Tibial artery (tissue), 4 donors: ENCODE measurements around the gene SLC41A3.

Experiments used
- DNase-seq, 2 donors: peaks; one replicate each; pipeline ENCODE4 v3.0.0-alpha.2; 2019
- H3K27ac ChIP-seq, 2 donors: fragments of 200-600 bp; sonication (generic) in 1 of 2; 1 replicate in 1 of 2; 2 replicates in 1 of 2; pipeline ENCODE4 v1.5.1; 2018 to 2019; ENCODE audit warnings: mild to moderate bottlenecking in 1 of 2
- H3K27me3 ChIP-seq, 2 donors: fragments of 200-600 bp; sonication (generic) in 1 of 2; one replicate each; pipeline versions ENCODE4 v1.5.1 to v1.6.0; 2016 to 2019
- H3K36me3 ChIP-seq, 3 donors: fragments of 200-600 bp; sonication (generic) in 2 of 3; one replicate each; pipeline ENCODE4 v1.5.1; 2016 to 2019; ENCODE audit warnings: mild to moderate bottlenecking in 2 of 3
- H3K4me1 ChIP-seq, 4 donors: fragments of 200-600 bp; sonication (generic) in 2 of 4; 1 replicate in 3 of 4; 2 replicates in 1 of 4; pipeline ENCODE4 v1.5.1; 2016 to 2019
- H3K4me3 ChIP-seq, 2 donors: fragments of 200-600 bp; sonication (generic) in 1 of 2; 1 replicate in 1 of 2; 2 replicates in 1 of 2; pipeline ENCODE4 v1.5.1; 2018 to 2019; ENCODE audit warnings: mild to moderate bottlenecking in 2 of 2
- H3K9me3 ChIP-seq, 3 donors: fragments of 200-600 bp; sonication (generic) in 1 of 3; one replicate each; pipeline ENCODE4 v1.5.1; 2016 to 2019
- intact Hi-C: fragments of 100-400 bp; cut with DNase I; formaldehyde crosslinking; loops from one replicate; pipeline ENCODE4 v1.15.0; 2023; ENCODE audit warnings: low total_unique reads
- TF ChIP-seq, protein P1 (sequence below), 2 experiments: fragments of 200-600 bp in 1 of 2; fragments of 450-650 bp in 1 of 2; IDR thresholded peaks; one replicate each; pipeline ENCODE4 v1.5.1; 2017 to 2019; ENCODE audit warnings: antibody characterized with exemption in 2 of 2, mild to moderate bottlenecking in 1 of 2, moderate library complexity in 1 of 2

The SLC41A3 gene

DNA sequence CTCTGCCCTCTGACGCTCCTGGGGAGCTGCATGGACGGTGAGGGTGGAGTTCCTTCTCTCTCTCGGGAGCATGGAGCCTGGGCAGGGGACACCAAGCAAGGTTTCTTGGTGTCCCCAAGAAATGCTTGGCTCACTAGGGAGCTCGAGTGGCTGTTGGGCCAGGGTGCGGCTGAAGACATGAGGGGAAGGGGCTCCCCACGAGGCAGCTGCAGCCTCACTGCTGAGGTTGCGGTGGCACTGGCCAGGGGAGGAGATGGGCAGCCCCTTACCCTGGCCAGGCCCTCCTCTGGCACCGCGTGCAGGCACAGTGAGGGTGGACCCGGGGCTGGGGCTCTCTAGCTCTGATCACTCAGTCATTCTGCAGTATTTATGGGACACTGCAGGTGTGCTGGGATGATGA lies 43.5 kb upstream of the SLC41A3 start:
- Histone ChIP-seq H3K9me3 (no peaks in the 10 kb centered on the region), H3K4me3 (no peak overlapping the region), H3K27ac (no peak overlapping the region), H3K4me1 (peaks cover 0 to 7% (median 0%) of the 10 kb centered on the region in 4 donors), H3K36me3 (no peaks in the 10 kb centered on the region), H3K27me3 (no peaks in the 10 kb centered on the region)
- DNase-seq: no peak
- TF ChIP-seq, protein P1, sequence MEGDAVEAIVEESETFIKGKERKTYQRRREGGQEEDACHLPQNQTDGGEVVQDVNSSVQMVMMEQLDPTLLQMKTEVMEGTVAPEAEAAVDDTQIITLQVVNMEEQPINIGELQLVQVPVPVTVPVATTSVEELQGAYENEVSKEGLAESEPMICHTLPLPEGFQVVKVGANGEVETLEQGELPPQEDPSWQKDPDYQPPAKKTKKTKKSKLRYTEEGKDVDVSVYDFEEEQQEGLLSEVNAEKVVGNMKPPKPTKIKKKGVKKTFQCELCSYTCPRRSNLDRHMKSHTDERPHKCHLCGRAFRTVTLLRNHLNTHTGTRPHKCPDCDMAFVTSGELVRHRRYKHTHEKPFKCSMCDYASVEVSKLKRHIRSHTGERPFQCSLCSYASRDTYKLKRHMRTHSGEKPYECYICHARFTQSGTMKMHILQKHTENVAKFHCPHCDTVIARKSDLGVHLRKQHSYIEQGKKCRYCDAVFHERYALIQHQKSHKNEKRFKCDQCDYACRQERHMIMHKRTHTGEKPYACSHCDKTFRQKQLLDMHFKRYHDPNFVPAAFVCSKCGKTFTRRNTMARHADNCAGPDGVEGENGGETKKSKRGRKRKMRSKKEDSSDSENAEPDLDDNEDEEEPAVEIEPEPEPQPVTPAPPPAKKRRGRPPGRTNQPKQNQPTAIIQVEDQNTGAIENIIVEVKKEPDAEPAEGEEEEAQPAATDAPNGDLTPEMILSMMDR (IDR thresholded peaks at IDR 0.05): no peak
- intact Hi-C loops: no loop called here

DNA sequence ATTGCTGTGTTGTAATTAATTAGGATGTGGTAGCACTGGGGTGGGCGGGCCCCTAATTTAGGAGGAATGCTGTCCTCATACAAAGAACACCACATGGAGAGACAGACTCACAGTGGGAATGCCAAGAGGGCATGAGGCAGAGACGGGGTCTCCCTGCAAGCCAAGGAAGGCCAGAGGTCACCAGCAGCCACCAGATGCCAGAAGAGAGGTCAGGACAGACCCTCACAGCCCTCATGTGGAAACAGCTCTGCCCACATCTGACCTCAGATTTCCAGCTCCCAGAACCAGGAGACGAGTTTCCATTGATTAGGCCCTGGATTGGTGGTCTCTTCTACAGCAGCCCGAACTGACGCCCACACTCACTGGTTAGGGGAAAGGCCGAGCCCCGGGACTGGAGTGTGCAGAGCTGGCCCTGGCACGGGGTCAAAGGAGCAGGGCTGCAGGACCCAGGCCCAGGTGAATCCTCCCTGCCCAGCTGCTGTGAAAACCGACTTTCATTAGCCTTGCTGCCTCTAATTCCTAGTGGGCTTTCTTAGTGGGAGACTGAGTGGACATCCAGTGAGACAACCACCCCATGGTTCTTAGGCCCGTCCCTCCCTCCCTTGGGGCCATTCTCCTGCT lies 43.0 kb upstream of the SLC41A3 start:
- Histone ChIP-seq H3K27ac (no peak overlapping the region), H3K4me1 (peaks cover 0 to 7% (median 0%) of the 10 kb centered on the region in 4 donors), H3K9me3 (no peaks in the 10 kb centered on the region), H3K36me3 (peaks cover 0 to 3% (median 0%) of the 10 kb centered on the region in 3 donors), H3K4me3 (no peak overlapping the region), H3K27me3 (no peaks in the 10 kb centered on the region)
- peak; percentile 14 to 58 for DNase-seq
- intact Hi-C loops: no loop called here
- TF ChIP-seq, protein P1 (IDR thresholded peaks at IDR 0.05): no peak

DNA sequence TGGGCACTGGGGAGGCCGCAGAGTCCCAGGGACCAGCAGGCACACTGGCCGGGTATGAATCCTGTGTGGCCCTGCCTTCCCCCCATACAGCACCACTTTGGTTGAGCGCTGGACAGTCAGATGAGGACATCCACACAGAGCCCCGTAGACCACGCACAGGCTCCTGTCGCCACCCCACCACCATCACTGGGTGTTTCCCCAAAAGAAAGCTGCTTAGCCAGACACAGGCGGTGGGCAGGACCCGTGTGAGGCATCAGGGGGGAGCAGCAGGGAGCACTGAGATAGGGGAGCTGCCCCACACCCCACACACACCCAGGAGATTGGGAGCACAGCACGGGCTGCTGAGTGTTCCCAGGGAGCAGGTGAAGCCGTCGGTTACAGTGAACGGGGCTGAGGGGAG lies 42.4 kb upstream of the SLC41A3 start:
- no peak overlapping the region for H3K4me3 ChIP-seq
- DNase-seq: peak in 1 of 2 donors; percentile 11
- no peak overlapping the region for H3K27ac ChIP-seq
- TF ChIP-seq, protein P1 (IDR thresholded peaks at IDR 0.05): no peak
- intact Hi-C loops: no loop called here
- no peaks in the 10 kb centered on the region for H3K9me3 ChIP-seq
- H3K27me3 ChIP-seq: no peaks in the 10 kb centered on the region
- H3K4me1 ChIP-seq: peaks cover 0 to 7% (median 0%) of the 10 kb centered on the region in 4 donors
- H3K36me3 ChIP-seq: peaks cover 0 to 4% (median 0%) of the 10 kb centered on the region in 3 donors

DNA sequence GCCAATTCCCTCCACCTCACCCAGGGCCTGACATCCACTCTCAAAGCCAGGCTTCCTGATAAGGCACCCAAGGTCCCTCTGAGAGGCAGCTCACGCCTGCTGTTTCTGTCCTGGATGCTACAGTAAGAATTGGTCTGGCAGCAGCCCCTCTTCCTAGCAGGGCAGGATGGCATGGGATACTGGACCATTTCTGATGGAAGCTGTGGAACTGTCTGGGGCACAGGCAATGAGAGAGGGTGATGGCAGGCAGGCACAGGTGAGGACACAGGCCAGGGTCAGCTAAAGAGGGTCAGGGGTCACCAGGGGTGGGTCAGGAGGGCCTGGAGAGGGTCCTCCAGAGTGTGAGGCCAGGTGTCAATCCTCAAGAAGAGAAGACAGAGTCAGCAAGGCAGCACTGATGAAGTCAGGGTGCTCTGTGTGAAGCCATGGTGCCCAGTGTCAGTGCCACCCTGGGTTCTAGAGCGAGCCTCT lies 41.9 kb upstream of the SLC41A3 start:
- Histone ChIP-seq H3K36me3 (peaks cover 0 to 4% (median 0%) of the 10 kb centered on the region in 3 donors), H3K27me3 (no peaks in the 10 kb centered on the region), H3K4me3 (no peak overlapping the region), H3K27ac (no peak overlapping the region), H3K9me3 (no peaks in the 10 kb centered on the region), H3K4me1 (peaks cover 0 to 7% (median 0%) of the 10 kb centered on the region in 4 donors)
- DNase-seq: peak; percentile 11 to 44
- intact Hi-C loops: no loop called here
- TF ChIP-seq, protein P1 (IDR thresholded peaks at IDR 0.05): no peak

DNA sequence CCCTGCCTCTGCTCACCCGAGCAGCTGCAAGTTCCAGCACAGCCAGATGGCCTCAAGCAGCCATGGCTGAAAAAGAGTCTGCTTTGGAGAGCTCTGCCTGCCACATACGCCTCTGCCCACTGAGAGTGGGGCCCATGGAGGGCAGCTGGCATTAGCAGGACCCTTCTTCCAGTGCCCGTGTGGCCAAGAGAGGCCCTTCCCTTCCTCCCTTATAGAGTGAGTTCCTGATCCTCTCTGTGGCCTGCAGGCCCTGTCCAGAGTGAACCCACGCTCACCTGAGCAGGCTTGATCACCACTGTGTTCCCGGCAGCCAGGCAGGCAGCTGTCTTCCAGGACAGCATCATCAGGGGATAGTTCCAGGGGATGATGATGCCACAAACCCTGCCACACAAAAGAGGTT lies 41.4 kb upstream of the SLC41A3 start:
- intact Hi-C loops: no loop called here
- DNase-seq: peak; percentile 10 to 42

More for the DNA sequence above, 41.4 kb upstream of the SLC41A3 start:
- TF ChIP-seq, protein P1 (IDR thresholded peaks at IDR 0.05): no peak
- no peak overlapping the region for H3K4me3 ChIP-seq
- no peaks in the 10 kb centered on the region for H3K27me3 ChIP-seq
- H3K27ac ChIP-seq: no peak overlapping the region
- no peaks in the 10 kb centered on the region for H3K9me3 ChIP-seq
- peaks cover 0 to 4% (median 0%) of the 10 kb centered on the region in 3 donors for H3K36me3 ChIP-seq
- peaks cover 0 to 7% (median 0%) of the 10 kb centered on the region in 4 donors for H3K4me1 ChIP-seq
